Measurements from ENCODE around the gene TMIGD3.

GRCh38 chr1:111476214-111476613 is 27.2 kb downstream of the TMIGD3 start:
- no peak for TF ChIP-seq CTCF (IDR thresholded peaks at IDR 0.05; ENCODE audit: low read depth, low read length, poor library complexity, severe bottlenecking)
- no peak for TF ChIP-seq EZH2phosphoT487 (IDR thresholded peaks at IDR 0.05; ENCODE audit: borderline replicate concordance, low read length)
